VCaP (cell line): Measurements from ENCODE around the gene CADM2.

Experiments
- H3K27ac ChIP-seq: fragments of 450-650 bp; 2 replicates; pipeline ENCODE4 v1.5.1; 2017
- TF ChIP-seq, protein P1 (sequence below): fragments of 450-650 bp; conservative IDR thresholded peaks from 2 replicates; pipeline ENCODE4 v1.5.1; 2017; ENCODE audit warnings: mild to moderate bottlenecking, moderate library complexity

CADM2 gene

DNA sequence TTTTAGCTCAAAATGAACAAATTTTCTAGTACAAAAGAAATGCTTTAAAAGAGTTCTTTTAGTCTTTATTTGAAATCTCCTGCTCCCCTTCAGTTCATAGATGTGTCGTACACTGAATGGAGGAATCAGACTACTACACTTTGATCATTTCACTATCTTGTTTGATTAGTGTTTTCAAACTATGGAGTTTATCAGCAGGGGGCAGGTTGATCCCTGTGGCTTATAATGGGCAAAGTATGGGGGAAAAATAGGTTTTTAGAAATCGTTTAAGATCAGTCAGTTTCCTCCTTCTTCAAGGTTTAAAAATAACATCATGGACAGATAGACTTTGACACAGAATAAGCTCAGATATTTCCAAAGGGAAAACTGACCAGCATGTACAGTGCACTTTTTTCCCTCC, 701.7 kb downstream of the CADM2 start:
- TF ChIP-seq, protein P1, sequence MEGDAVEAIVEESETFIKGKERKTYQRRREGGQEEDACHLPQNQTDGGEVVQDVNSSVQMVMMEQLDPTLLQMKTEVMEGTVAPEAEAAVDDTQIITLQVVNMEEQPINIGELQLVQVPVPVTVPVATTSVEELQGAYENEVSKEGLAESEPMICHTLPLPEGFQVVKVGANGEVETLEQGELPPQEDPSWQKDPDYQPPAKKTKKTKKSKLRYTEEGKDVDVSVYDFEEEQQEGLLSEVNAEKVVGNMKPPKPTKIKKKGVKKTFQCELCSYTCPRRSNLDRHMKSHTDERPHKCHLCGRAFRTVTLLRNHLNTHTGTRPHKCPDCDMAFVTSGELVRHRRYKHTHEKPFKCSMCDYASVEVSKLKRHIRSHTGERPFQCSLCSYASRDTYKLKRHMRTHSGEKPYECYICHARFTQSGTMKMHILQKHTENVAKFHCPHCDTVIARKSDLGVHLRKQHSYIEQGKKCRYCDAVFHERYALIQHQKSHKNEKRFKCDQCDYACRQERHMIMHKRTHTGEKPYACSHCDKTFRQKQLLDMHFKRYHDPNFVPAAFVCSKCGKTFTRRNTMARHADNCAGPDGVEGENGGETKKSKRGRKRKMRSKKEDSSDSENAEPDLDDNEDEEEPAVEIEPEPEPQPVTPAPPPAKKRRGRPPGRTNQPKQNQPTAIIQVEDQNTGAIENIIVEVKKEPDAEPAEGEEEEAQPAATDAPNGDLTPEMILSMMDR, result no peak
- no peak overlapping the region for H3K27ac ChIP-seq

DNA sequence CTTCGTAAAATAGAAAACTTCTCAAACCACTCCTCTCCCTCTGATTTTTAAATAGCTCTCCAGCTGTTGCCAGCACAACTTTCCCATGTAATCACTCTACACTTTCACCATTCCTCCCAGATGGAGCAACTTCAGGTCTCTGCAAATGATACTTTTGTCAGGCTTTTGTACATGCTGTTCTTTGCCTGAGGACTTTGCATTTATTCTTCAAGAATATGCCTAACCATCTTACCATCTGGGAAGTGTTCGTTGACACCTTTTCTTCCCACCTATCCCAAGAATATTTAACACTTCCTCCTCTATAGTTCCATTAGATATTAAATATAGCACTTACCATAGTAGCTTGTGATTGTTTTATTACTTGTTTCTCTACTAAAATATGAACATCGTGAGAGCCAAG, 703.7 kb downstream of the CADM2 start:
- TF ChIP-seq, protein P1, result no peak
- no peak overlapping the region for H3K27ac ChIP-seq

DNA sequence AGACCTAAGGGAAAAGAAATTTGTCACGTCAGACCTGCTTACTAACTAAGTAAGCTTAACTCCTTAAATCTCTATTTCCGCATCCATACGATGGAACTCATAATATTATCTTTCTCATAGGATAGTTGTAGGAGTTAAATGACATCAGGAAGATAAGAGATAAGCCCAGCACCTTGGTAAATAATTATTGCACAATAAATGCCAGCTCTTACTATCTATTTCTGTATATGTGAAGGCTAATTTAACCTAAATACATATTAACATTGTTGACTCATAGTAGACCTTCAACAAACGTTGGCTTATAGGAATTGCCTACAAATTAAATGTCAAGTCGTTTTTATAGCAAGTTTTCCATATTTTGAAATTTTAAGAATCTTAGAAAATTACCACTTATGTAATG, 709.0 kb downstream of the CADM2 start:
- H3K27ac ChIP-seq, result no peak overlapping the region
- TF ChIP-seq, protein P1, result no peak

DNA sequence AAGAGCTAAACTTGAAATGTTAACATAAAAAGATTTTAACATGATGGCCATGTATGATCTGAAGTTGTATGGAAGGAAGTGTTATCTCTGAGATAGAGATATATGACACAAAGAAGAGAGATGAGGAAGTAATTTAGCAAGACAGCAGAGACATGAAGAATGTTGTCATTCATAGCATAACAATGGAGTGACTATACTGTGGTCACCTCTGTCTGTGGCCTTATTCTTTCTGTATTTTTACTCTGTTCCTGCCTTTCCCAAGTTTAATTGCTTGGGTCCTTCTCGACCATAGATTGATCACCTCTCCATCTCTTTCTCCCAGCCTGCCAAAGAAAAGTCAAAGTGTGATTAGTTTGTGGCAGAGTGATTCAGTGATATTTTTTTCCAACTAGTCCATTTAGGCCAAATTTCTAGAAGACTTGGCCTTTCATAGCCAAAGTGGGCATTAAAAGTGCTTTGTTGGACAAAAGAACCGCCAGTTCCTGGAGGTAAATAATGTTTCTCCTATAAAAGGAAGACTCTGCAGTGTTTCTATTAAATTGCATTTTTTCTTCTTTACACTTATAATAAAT, 711.9 kb downstream of the CADM2 start:
- H3K27ac ChIP-seq, result no peak overlapping the region
- TF ChIP-seq, protein P1, result no peak

DNA sequence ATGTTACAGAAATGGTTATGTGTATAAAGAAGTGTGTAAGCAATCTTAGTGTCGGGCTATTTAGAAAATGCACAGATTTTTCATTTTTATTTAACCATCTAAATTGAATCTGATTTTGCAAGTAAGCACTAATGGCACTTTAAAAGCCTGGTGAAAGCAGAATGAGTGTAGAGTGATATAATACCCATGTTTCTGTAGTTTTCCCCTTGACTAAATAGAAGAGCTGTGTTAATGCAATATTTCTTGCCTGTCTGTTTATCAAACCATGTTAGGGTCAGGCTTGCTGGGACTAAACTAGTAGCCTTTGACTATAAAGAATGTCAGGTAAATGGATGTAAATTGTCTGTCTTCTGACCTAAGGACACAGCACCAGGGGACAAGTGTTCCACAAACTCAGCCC, 714.0 kb downstream of the CADM2 start:
- TF ChIP-seq, protein P1, result no peak
- no peak overlapping the region for H3K27ac ChIP-seq

DNA sequence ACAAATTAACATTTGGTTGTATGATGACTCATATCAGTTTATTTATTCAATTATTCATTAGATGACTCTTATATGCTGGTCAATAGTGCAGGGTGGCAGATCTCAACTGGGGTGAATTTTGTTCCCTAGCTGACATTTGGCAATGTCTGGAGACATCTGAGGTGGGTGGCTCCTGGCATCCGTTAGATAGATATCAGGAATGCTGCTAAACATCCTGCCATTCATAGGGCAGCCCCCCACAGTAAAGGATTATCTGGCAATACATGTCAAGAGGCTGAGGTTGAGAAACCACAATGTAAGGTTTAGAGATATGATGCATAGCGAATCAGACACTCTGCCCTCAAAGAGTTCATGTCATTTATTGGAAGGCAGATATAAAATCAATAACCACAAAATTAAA, 719.9 kb downstream of the CADM2 start:
- TF ChIP-seq, protein P1, result no peak
- no peak overlapping the region for H3K27ac ChIP-seq

DNA sequence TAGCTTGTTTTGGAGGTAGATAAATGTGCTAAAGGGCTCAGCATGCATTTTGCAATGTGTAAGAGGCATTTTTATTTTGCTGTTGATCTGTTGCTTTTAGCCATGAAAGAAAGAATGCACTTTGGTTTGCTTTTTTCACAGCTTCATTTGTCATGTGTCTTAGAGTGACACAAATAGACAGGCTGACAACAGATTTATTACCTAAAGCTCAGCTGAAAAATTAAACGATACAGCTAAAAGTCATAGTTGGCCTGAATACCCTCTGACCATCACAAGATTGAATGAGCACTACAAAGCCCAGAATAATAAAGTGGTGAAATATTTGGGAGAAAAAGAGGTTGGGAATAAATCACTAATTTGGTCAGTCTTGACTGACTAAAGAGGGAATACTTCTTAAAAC, 723.1 kb downstream of the CADM2 start:
- no peak overlapping the region for H3K27ac ChIP-seq
- TF ChIP-seq, protein P1, result no peak
